Retinal pigment epithelial cell (primary cell): ENCODE measurements around the gene RAB3GAP1.
"Not testable (repeated sequence)": the region's sequence is repeated elsewhere in the genome, so short reads cannot be mapped to it uniquely, and the experiment has no call there.

Source experiments
- DNase-seq: peaks from one replicate; pipeline ENCODE4 v3.0.0-alpha.2; 2010; ENCODE audit warnings: low read depth
- H3K4me3 ChIP-seq: 2 replicates; pipeline ENCODE4 v1.5.1; 2011; ENCODE audit warnings: mild to moderate bottlenecking, low read length, control low read depth, moderate library complexity
- TF ChIP-seq, protein P1 (sequence below): conservative IDR thresholded peaks from 2 replicates; pipeline ENCODE4 v1.5.1; 2011; ENCODE audit warnings: low read depth, low read length, control low read depth, inconsistent platforms

Gene RAB3GAP1

DNA sequence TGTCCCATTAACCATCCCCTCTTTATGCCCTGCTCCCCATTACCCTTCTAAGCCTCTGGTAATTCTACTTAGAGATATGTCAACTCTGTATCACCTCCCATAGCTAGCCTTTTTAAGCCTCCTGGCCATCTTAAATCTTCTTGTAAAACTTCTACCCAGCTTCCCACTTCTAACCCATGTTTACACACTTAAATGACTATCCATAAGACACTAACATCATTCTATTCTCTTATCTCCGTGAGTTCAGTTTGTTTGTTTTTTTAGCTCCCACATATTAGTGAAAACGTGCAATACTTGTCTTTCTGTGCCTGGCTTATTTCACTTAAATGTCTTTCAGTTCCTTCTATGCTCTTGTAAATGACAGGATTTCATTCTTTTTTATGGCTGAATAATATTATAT is 42.4 kb downstream of the RAB3GAP1 start:
- DNase-seq, result no peak
- no peak overlapping the region for H3K4me3 ChIP-seq
- TF ChIP-seq, protein P1, sequence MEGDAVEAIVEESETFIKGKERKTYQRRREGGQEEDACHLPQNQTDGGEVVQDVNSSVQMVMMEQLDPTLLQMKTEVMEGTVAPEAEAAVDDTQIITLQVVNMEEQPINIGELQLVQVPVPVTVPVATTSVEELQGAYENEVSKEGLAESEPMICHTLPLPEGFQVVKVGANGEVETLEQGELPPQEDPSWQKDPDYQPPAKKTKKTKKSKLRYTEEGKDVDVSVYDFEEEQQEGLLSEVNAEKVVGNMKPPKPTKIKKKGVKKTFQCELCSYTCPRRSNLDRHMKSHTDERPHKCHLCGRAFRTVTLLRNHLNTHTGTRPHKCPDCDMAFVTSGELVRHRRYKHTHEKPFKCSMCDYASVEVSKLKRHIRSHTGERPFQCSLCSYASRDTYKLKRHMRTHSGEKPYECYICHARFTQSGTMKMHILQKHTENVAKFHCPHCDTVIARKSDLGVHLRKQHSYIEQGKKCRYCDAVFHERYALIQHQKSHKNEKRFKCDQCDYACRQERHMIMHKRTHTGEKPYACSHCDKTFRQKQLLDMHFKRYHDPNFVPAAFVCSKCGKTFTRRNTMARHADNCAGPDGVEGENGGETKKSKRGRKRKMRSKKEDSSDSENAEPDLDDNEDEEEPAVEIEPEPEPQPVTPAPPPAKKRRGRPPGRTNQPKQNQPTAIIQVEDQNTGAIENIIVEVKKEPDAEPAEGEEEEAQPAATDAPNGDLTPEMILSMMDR, result no peak

DNA sequence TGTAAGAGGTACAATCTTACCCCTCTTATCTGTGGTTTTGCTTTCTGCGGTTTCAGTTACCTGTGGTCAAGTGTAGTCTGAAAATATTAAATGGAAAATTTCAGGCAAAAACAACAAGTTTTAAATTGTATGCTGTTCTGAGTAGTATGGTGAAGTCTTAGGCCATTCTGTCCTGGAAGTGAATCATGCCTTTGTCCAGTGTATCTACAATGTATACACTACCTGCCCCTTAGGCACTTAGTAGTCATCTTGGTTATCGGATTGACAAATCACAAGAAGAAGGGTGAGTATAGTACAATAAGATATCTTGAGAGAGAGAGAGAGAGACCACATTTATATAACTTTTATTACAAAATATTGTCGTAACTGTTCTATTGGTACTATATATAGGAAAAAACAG is 43.5 kb downstream of the RAB3GAP1 start:
- no peak overlapping the region for H3K4me3 ChIP-seq
- no peak for DNase-seq
- TF ChIP-seq, protein P1, result no peak

GRCh38 chr2:135096665-135097446 is 44.8 kb downstream of the RAB3GAP1 start:
- no peak overlapping the region for H3K4me3 ChIP-seq
- no peak for DNase-seq
- TF ChIP-seq, protein P1, result no peak

GRCh38 chr2:135097532-135098231 is 45.6 kb downstream of the RAB3GAP1 start:
- H3K4me3 ChIP-seq, result no peak overlapping the region
- DNase-seq, result no peak
- TF ChIP-seq, protein P1, result no peak

- DNase-seq, result no peak
- TF ChIP-seq, protein P1, result no peak
- H3K4me3 ChIP-seq, result no peak overlapping the region
Measured at GRCh38 chr2:135099802-135100483, 47.9 kb downstream of the RAB3GAP1 start.

DNA sequence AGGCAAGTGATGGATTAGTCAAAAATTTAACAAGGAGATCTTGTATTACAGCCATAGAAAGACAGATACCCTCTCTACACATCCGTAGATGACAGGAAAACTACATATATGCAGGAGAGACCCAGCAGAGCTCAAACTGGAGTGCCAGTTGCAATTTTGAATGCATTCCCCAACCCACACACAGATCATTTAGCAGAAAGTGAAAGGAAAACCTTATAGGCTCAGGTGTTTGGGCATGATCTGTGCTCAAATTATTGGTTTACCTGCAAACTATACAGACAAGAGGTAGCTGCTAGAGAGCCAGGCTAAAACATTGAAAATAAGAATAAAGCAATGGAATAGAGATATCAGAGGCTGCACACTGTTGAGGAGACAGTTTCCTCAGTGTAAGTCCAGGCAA is 51.8 kb downstream of the RAB3GAP1 start:
- DNase-seq, result no peak
- H3K4me3 ChIP-seq, result no peak overlapping the region
- TF ChIP-seq, protein P1, result no peak

DNA sequence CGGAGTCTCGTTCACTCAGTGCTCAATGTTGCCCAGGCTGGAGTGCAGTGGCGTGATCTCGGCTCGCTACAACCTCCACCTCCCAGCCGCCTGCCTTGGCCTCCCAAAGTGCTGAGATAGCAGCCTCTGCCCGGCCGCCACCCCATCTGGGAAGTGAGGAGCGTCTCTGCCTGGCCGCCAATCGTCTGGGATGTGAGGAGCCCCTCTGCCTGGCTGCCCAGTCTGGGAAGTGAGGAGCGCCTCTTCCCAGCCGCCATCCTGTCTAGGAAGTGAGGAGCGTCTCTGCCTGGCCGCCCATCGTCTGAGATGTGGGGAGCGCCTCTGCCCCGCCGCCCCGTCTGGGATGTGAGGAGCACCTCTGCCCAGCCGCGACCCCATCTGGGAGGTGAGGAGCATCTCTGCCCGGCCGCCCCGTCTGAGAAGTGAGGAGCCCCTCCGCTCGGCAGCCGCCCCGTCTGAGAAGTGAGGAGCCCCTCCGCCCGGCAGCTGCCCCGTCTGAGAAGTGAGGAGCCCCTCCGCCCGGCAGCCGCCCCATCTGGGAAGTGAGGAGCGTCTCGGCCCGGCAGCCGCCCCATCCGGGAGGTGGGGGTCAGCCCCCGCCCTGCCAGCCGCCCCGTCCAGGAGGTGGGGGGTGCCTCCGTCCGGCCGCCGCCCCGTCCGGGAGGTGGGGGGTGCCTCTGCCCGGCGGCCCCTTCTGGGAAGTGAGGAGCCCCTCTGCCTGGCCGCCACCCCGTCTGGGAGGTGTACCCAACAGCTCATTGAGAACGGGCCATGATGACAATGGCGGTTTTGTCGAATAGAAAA is 53.6 kb downstream of the RAB3GAP1 start:
- not testable (repeated sequence) for H3K4me3 ChIP-seq, DNase-seq
